ENCODE measurements around the gene CCBE1. TPM values are rescaled to one million over a fixed set of nuclear protein-coding genes. Genes with fewer than 3 reads are reported as not detected.
"Not testable (repeated sequence)": the region's sequence is repeated elsewhere in the genome, so short reads cannot be mapped to it uniquely, and the experiment has no call there.

Gene CCBE1
- polyA plus RNA-seq, 3 donors, result 33.4 to 39.4 (median 34.8) TPM

GRCh38 chr18:59659508-59660170, 37.6 kb downstream of the CCBE1 start:
- no peak for DNase-seq (ENCODE audit: low read depth in 3 of 3, low spot score in 2 of 3)

DNA sequence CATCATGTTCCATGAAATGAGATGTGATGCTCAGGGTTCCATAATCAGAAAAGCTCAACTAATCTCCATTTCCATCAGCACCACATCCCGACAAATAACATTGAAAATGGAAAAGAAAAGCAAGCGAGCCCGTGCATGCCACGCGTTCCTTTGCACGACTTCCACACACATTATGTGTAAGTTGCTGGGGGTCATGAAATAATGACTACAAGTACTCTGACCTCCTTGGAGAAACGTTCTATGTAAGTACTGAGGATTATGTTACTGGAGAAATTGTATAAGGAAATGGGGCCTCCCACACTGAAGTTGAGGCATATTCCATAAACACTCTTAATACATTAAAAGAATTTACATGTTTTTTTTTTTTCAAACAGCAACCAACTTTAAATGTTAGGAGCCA, 38.3 kb downstream of the CCBE1 start:
- no peak for DNase-seq (ENCODE audit: low read depth in 3 of 3, low spot score in 2 of 3)

DNA sequence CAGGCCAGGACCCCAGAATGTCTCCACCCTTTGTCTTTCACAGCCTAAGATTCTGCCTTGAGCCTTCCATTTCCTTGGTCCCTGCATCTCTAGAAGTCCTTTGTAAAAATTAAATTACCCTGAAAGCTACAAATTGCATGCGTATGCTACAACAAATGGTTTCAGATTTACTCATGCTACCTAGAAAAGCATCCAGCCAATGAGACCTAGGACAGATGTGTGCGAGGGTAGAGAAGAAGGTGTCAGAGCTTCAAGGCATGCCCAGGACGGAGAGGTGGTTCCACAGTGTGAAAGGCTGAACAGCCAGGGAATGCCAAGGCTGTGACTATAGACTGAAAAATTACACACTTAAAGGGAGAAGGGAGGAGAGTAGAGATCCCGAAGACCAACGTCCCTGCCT, 40.2 kb downstream of the CCBE1 start:
- no peak for DNase-seq (ENCODE audit: low read depth in 3 of 3, low spot score in 2 of 3)

DNA sequence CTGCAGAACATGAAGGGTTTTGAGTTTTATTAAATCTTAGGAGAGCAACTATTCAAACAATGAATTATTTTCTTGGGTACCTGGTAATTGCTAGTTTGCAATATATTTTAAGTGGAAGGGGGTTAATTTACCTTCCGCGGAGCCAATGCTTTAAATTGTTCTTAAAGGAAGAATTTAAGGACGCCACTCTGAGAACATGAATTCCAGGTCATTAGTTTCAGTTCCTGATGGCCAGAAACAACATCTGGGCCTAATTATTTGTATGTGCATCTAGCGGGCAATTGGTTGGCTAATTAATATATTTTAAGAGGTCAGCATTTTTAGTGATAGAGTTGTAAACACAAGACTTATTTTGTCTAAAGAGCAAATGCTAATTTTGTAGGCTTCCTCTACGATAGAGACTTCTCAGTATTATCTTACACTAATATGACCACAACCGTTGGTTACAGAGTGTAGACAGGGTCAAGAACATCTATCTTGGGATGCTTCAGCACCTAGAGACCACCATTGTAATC, 40.8 kb downstream of the CCBE1 start:
- no peak for DNase-seq (ENCODE audit: low read depth in 3 of 3, low spot score in 2 of 3)

DNA sequence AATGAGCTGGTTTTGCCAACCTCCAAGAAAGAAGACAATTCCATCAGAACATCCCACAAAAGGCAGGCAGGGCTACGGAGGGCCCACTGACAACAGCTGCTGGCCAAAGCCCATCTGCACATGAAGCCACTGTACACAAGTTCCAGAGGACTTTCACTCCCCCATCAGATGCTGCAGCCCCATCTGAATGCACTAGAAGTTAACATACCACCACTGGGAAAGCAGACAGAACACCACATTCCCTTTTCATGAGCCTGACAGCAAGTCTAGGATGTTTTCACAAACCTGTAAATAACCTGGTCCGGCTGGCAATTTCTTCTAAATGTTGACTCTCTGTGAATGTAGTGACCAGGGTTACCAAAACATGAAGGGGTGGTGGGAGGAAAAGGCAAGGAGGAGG, 41.5 kb downstream of the CCBE1 start:
- no peak for DNase-seq (ENCODE audit: low read depth in 3 of 3, low spot score in 2 of 3)

- DNase-seq (ENCODE audit: low read depth in 3 of 3, low spot score in 2 of 3), result no peak
Measured at GRCh38 chr18:59651071-59651470, 46.2 kb downstream of the CCBE1 start.

- DNase-seq (ENCODE audit: low read depth in 3 of 3, low spot score in 2 of 3), result no peak
Measured at GRCh38 chr18:59650266-59650820, 46.9 kb downstream of the CCBE1 start.

GRCh38 chr18:59649591-59649990, 47.6 kb downstream of the CCBE1 start:
- no peak for DNase-seq (ENCODE audit: low read depth in 3 of 3, low spot score in 2 of 3)

DNA sequence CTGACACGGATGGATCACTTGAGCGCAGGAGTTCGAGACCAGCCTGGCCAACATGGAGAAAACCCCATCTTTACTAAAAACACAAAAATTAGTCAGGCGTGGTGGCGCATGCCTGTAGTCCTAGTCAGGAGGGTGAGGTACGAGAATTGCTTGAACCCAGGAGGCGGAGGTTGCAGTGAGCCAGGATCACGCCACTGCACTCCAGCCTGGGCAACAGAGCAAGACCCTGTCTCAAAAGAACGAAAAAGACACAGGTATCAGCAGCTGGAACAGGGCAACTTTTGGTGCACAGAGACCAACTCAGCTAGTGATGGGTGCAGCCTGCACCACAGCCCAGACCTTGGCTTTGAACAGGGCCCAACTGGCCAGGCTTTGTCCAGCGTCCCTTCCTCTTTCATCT, 48.8 kb downstream of the CCBE1 start:
- DNase-seq (ENCODE audit: low read depth in 3 of 3, low spot score in 2 of 3), result not testable (repeated sequence)

GRCh38 chr18:59646963-59647307, 50.3 kb downstream of the CCBE1 start:
- no peak for DNase-seq (ENCODE audit: low read depth in 3 of 3, low spot score in 2 of 3)

GRCh38 chr18:59646228-59646962, 50.8 kb downstream of the CCBE1 start:
- no peak for DNase-seq (ENCODE audit: low read depth in 3 of 3, low spot score in 2 of 3)

- DNase-seq (ENCODE audit: low read depth in 3 of 3, low spot score in 2 of 3), result no peak
Measured at GRCh38 chr18:59643740-59644139, 53.5 kb downstream of the CCBE1 start.

GRCh38 chr18:59640721-59641120, 56.5 kb downstream of the CCBE1 start:
- DNase-seq (ENCODE audit: low read depth in 3 of 3, low spot score in 2 of 3), result no peak

DNA sequence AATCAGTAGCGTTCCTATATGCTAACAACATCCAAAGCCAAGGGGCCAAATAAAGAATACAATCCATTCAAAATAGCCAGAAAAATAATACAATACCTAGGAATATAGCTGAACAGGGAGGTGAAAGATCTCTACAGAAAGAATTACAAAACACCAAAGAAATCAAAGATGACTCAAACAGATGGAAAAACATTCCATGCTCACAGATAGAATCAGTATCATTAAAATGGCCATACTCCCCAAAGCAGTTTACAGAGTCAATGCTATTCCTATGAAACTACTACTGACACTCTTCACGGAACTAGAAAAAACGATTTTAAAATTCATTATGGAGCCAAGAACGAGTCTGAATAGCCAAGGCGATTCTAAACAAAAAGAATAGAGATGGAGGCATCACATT, 57.4 kb downstream of the CCBE1 start:
- no peak for DNase-seq (ENCODE audit: low read depth in 3 of 3, low spot score in 2 of 3)

- DNase-seq (ENCODE audit: low read depth in 3 of 3, low spot score in 2 of 3), result no peak
Measured at GRCh38 chr18:59639136-59639535, 58.1 kb downstream of the CCBE1 start.

- DNase-seq (ENCODE audit: low read depth in 3 of 3, low spot score in 2 of 3), result no peak
Measured at GRCh38 chr18:59633961-59634485, 63.2 kb downstream of the CCBE1 start.

GRCh38 chr18:59633317-59633716, 63.9 kb downstream of the CCBE1 start:
- no peak for DNase-seq (ENCODE audit: low read depth in 3 of 3, low spot score in 2 of 3)

DNA sequence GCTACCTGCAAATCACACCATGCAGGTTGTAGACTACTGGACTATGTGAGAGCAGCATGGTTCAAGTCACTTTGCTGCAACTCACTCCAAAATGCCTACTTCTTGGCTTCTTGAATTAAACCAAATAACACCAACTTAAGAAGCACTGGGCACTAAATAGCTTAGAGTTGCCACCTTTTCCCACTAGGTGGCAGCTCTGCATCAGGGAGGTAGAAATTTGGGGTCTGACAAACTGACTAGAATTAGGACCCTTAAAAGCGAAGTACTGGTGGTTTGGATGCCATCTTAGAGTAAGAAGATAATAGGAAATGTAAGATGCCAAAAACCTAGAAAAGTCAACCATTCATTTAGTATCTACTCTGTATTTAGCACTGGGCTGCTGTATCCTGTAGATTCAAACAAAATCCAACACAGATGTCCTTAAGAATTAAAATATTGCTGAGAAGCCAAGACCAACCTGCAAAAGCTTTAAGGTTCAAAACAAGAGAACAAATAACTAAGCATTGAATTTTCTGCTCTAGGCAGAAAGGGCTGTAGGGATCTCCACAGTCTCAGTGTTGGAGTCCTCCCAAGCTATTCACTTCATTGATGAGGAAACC, 65.5 kb downstream of the CCBE1 start:
- no peak for DNase-seq (ENCODE audit: low read depth in 3 of 3, low spot score in 2 of 3)

- no peak for DNase-seq (ENCODE audit: low read depth in 3 of 3, low spot score in 2 of 3)
Measured at GRCh38 chr18:59629894-59630293, 67.3 kb downstream of the CCBE1 start.

DNA sequence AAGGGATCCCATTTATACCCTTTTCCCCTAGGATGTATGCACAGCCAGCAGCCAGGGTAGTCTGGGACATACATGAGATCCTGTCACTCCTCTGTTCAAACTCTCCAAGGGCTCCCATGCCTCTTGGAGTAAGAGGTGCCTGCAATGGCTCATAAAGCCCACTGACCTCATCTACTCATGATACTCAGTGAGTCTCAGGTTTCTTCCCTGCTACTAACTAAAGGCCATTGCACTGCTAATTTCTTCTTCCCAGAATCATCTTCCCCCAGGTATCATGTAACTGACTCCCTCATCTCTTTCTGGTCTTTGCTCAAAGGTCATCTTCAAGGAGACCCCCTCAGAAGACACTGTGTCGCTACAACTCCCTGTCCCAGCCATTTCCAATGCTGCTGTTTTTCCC, 68.2 kb downstream of the CCBE1 start:
- peak in 1 of 3 donors; percentile 61 for DNase-seq (ENCODE audit: low read depth in 3 of 3, low spot score in 2 of 3)

- DNase-seq (ENCODE audit: low read depth in 3 of 3, low spot score in 2 of 3), result no peak
Measured at GRCh38 chr18:59627414-59627813, 69.8 kb downstream of the CCBE1 start.

Measured in right renal cortex interstitium (tissue), 3 donors.